GM23338 (cell line): ENCODE measurements around the gene DSG3. TPM values are rescaled to one million over a fixed set of nuclear protein-coding genes. Genes with fewer than 3 reads are reported as not detected.

Source experiments
- polyA plus RNA-seq: library from polyadenylated mRNA; unstranded; fragments of >200 nt; fragmentation: Nextera tagmentation; extraction: Ambion mirVana; gene quantifications from 2 replicates; pipeline ENCODE4 v1.2.1, GENCODE V29; 2016
- total RNA-seq: library from RNA; depleted of rRNA; stranded (reverse); fragments of >200 nt; shearing (Covaris generic); gene quantifications from 2 replicates; pipeline ENCODE4 v1.2.3, GENCODE V29; 2014; rRNA removed

Gene DSG3
- total and polyA plus RNA-seq, 2 experiments from 2014 or later = 0.05 to 0.24 TPM

Other genes with a start within 250 kb of the DSG3 start
- gene DSG1, start 129.6 kb upstream of the DSG3 start, total RNA-seq = 0.04 TPM in 1 of 2 replicates, not detected in the other
- not detected in 2 replicates for gene DSG1, start 129.6 kb upstream of the DSG3 start, polyA plus RNA-seq
- not detected in 2 replicates for gene DSG4, start 71.0 kb upstream of the DSG3 start, total RNA-seq
- not detected in 2 replicates for gene DSG4, start 71.0 kb upstream of the DSG3 start, polyA plus RNA-seq
- gene DSG2, start 50.4 kb downstream of the DSG3 start, total RNA-seq = 144 and 147 TPM in 2 replicates
- 41.2 and 44.7 TPM in 2 replicates for gene DSG2, start 50.4 kb downstream of the DSG3 start, polyA plus RNA-seq
- gene TTR, start 144.1 kb downstream of the DSG3 start, total RNA-seq = not detected in 2 replicates
- gene TTR, start 144.1 kb downstream of the DSG3 start, polyA plus RNA-seq = not detected in 2 replicates
- gene B4GALT6, start 236.8 kb downstream of the DSG3 start, total RNA-seq = 33.8 and 40.4 TPM in 2 replicates
- gene B4GALT6, start 236.8 kb downstream of the DSG3 start, polyA plus RNA-seq = 14.8 and 15.9 TPM in 2 replicates